ENCODE measurements around the gene EVA1A.

DNA sequence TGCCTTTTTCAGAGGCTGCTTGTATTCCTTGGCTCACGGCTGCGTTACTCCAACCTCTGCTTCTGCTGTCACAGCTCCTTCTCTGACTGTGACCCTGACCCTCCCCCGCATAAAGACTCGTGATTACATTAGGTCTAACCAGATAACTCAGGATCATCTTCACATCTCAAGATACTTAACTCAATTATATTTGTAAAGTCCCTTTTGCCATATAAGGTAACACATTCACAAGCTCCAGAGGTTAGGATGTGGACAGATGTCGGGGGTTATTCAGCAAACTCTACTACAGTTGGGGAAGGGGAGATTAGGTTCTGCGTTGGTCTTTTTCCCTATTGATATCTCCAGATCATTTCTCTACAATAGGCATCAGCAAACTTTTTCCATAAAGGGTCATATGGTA is 76.9 kb downstream of the EVA1A start:
- TF ChIP-seq POLR2AphosphoS5 (IDR thresholded peaks at IDR 0.05; ENCODE audit: low read depth, low read length): no peak
- TF ChIP-seq, protein P1, sequence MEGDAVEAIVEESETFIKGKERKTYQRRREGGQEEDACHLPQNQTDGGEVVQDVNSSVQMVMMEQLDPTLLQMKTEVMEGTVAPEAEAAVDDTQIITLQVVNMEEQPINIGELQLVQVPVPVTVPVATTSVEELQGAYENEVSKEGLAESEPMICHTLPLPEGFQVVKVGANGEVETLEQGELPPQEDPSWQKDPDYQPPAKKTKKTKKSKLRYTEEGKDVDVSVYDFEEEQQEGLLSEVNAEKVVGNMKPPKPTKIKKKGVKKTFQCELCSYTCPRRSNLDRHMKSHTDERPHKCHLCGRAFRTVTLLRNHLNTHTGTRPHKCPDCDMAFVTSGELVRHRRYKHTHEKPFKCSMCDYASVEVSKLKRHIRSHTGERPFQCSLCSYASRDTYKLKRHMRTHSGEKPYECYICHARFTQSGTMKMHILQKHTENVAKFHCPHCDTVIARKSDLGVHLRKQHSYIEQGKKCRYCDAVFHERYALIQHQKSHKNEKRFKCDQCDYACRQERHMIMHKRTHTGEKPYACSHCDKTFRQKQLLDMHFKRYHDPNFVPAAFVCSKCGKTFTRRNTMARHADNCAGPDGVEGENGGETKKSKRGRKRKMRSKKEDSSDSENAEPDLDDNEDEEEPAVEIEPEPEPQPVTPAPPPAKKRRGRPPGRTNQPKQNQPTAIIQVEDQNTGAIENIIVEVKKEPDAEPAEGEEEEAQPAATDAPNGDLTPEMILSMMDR (IDR thresholded peaks at IDR 0.05): no peak
- TF ChIP-seq, protein P2, sequence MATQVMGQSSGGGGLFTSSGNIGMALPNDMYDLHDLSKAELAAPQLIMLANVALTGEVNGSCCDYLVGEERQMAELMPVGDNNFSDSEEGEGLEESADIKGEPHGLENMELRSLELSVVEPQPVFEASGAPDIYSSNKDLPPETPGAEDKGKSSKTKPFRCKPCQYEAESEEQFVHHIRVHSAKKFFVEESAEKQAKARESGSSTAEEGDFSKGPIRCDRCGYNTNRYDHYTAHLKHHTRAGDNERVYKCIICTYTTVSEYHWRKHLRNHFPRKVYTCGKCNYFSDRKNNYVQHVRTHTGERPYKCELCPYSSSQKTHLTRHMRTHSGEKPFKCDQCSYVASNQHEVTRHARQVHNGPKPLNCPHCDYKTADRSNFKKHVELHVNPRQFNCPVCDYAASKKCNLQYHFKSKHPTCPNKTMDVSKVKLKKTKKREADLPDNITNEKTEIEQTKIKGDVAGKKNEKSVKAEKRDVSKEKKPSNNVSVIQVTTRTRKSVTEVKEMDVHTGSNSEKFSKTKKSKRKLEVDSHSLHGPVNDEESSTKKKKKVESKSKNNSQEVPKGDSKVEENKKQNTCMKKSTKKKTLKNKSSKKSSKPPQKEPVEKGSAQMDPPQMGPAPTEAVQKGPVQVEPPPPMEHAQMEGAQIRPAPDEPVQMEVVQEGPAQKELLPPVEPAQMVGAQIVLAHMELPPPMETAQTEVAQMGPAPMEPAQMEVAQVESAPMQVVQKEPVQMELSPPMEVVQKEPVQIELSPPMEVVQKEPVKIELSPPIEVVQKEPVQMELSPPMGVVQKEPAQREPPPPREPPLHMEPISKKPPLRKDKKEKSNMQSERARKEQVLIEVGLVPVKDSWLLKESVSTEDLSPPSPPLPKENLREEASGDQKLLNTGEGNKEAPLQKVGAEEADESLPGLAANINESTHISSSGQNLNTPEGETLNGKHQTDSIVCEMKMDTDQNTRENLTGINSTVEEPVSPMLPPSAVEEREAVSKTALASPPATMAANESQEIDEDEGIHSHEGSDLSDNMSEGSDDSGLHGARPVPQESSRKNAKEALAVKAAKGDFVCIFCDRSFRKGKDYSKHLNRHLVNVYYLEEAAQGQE (IDR thresholded peaks at IDR 0.05; ENCODE audit: insufficient read depth in 1 of 2, low read depth in 2 of 2, low read length in 1 of 2): no peak

Data from Panc1 (cell line).